GM19467 (cell line): ENCODE data around the gene SNCAIP.

Experiments
- ATAC-seq: cut with Tn5 transposase; IDR thresholded peaks from one replicate; pipeline ENCODE4 v1.9.1; 2021; ENCODE audit warnings: mild to moderate bottlenecking, moderate library complexity; ENCODE audit not compliant: unreplicated experiment

The SNCAIP gene

DNA sequence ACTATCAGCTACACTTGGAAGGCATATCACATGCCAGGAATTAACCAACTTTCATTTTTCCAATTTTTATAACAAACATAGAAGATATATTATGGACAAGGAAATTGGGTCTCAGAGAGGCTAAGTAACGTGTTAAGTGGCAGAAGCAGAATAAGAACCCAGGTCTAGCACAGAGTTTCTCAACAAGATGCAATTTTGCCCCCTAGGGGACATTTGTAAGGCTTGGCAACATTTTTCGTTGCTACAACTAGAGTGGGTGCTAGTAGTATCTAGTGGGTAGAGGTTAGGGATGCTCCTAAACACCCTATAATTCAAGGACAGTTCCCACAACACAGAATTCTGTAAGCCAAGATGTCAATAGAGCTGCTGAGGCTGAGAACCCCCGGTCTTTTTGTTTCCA is 180.6 kb downstream of the SNCAIP start:
- no peak for ATAC-seq

DNA sequence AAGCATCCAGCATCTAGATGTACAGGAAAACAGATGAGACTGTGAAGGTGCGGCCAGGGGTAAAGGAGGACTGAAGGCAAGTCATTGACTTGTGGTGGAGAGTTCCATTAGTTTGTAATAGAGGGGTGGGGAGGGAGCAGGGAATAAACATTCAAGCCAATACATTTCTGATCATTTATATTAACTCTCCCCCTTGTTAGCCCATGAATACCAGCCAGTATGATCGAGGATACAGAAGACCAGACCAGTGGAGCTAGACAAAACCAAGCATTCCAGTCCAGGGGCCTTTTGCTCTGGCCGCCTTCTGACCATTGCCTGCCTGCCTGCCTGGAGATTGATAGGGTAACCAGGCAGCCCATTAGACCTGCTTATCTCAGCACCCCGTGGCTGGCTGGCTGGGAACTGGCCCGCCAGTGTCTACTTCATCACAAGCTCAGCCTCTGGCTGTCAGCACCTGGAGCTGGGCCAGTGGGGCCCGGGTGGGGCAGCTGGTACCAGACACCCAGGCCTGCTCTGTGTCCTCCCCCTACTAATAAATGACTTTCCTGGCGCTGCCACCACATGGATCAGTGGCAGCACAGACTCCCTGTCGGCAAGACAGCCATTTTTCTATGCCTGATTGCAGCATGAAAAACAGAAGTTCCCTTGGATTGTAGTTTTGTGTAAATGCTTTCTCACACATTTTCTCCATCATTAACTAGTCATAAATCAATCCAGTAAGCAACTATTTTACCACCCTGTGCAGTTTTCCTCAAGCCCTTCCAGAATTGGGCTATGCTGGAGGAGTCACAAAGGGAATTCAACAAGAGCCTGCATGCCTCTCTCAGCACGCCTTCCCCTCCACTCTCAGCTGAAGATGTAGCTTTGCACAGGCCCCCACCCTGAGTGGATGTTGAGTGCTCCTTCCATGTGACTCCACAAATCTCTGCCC is 181.3 kb downstream of the SNCAIP start:
- ATAC-seq = no peak

- ATAC-seq = no peak
Observed at GRCh38 chr5:122494109-122494508, 182.1 kb downstream of the SNCAIP start.

- no peak for ATAC-seq
Observed at GRCh38 chr5:122498163-122498562, 186.1 kb downstream of the SNCAIP start.

DNA sequence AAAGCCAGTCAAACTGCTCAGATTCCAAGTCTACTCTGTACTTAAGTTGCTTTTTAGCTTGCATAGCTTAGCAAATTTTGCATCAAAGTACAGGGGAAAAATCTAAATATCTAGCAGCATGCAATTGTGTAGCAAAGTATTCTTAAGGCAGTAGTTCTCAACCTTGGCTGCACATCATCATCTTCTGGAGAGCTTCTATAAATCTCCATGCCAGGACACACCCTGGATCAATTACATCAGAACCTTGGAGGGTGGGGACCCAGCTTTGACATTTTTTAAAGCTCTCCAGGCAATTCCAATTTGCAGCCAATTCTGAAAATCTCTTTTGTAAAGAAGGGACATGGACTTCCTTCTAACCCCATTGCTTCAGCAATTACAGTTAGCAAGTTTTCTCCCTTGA is 187.5 kb downstream of the SNCAIP start:
- no peak for ATAC-seq

GRCh38 chr5:122500245-122501088 is 188.4 kb downstream of the SNCAIP start:
- ATAC-seq = no peak

GRCh38 chr5:122501089-122501435 is 189.0 kb downstream of the SNCAIP start:
- ATAC-seq = no peak

- no peak for ATAC-seq
Observed at GRCh38 chr5:122507045-122507444, 195.0 kb downstream of the SNCAIP start.

- ATAC-seq = no peak
Observed at GRCh38 chr5:122507581-122507980, 195.5 kb downstream of the SNCAIP start.

- ATAC-seq = no peak
Observed at GRCh38 chr5:122508623-122509022, 196.6 kb downstream of the SNCAIP start.
